Measurements from ENCODE around the gene UCK2. TPM values are rescaled to one million over a fixed set of nuclear protein-coding genes. Genes with fewer than 3 reads are reported as not detected.

The UCK2 gene
- total and polyA plus RNA-seq, 2 donors (not counting 3 experiments of a cell fraction or from before 2014, with no cell fraction given), result 62.3 to 74.7 TPM

- FAIRE-seq (no peak), DNase-seq (ENCODE audit: low read depth, low spot score) (no peak)
- no peaks in the 10 kb centered on the region for H3K9me3 ChIP-seq (replicated peaks; ENCODE audit: control insufficient read depth, insufficient read depth, low read length)
- peaks cover 0 to 6% of the 10 kb centered on the region in 2 experiments for H3K36me3 ChIP-seq (ENCODE audit: control insufficient read depth in 2 of 2, extremely low read depth in 1 of 2, insufficient read depth in 2 of 2, low read length in 2 of 2)
- ChIA-PET POLR2A (interaction anchor here (1.6 kb wide), 1 partner anchor 18 kb away, joined by 3 read pairs; no protein-coding TSS in a partner anchor), CTCF (interaction anchor here (2.1 to 2.9 kb wide), 2 partner anchors 8 to 19 kb away, joined by 6 to 13 read pairs; no protein-coding TSS in a partner anchor)
- no peaks in the 10 kb centered on the region for H4K20me1 ChIP-seq (replicated peaks; ENCODE audit: control insufficient read depth, extremely low read depth, insufficient read depth, low read length)
- H3K27ac ChIP-seq (ENCODE audit: insufficient read depth, low read depth, low read length), result peak overlapping the region; percentile 78
- no peaks in the 10 kb centered on the region for H3K9me1 ChIP-seq (replicated peaks; ENCODE audit: control insufficient read depth, extremely low read depth, insufficient read depth, low read length)
- dilution Hi-C loops (cut with MboI; ENCODE audit: extremely low pct_ligation_motif_present, low sequenced_read_pairs) (no loop called here), intact Hi-C loops (cut with micrococcal nuclease) (loop anchor here (2.0 kb wide), 2 partner anchors 18 to 134 kb away; partner anchors contain the start of gene TMCO1)
- H3K4me2 ChIP-seq (ENCODE audit: insufficient read depth, low read length), result no peak overlapping the region
- BruUV-seq (replicated peaks), result no TSS peak
- no peak overlapping the region for H3K4me3 ChIP-seq (replicated peaks in 1 of 3; ENCODE audit: insufficient read depth in 1 of 3, low read depth in 1 of 3, low read length in 3 of 3)
- H3K4me1 ChIP-seq (ENCODE audit: control insufficient read depth, extremely low read depth, insufficient read depth, low read length), result peaks cover 57% of the 10 kb centered on the region
- no peak overlapping the region for H2AFZ ChIP-seq (ENCODE audit: low read depth, low read length)
- H3K27me3 ChIP-seq (ENCODE audit: control insufficient read depth in 2 of 2, insufficient read depth in 2 of 2, low read length in 2 of 2), result no peaks in the 10 kb centered on the region
- H3K79me2 ChIP-seq (ENCODE audit: control insufficient read depth, insufficient read depth, low read length), result peaks cover 36% of the 10 kb centered on the region
- no peak for TF ChIP-seq GATA2 (IDR thresholded peaks at IDR 0.05; ENCODE audit: insufficient read depth, insufficient read length, low read depth, low read length)
- no peak for TF ChIP-seq CTCF (IDR thresholded peaks at IDR 0.05; ENCODE audit: extremely low read depth in 1 of 2, insufficient read depth in 1 of 2, low read depth in 1 of 2, low read length in 2 of 2)
- TF ChIP-seq POLR2AphosphoS5 (IDR thresholded peaks at IDR 0.05; ENCODE audit: insufficient read depth, low read depth, low read length), result no peak
- no peak for TF ChIP-seq MYC (IDR thresholded peaks at IDR 0.05; ENCODE audit: low read depth, low read length)
- TF ChIP-seq, protein P1, sequence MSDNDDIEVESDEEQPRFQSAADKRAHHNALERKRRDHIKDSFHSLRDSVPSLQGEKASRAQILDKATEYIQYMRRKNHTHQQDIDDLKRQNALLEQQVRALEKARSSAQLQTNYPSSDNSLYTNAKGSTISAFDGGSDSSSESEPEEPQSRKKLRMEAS (IDR thresholded peaks at IDR 0.05; ENCODE audit: insufficient read depth, insufficient read length), result no peak
- TF ChIP-seq FOS (IDR thresholded peaks at IDR 0.05; ENCODE audit: borderline replicate concordance, insufficient read depth, low read length), result no peak
- no peak for TF ChIP-seq JUN (IDR thresholded peaks at IDR 0.05; ENCODE audit: borderline replicate concordance, insufficient read depth, insufficient read length, low read depth)
- no peak for TF ChIP-seq POLR2A (IDR thresholded peaks at IDR 0.05; ENCODE audit: low read depth, low read length)
- TF ChIP-seq EZH2 (IDR thresholded peaks at IDR 0.05; ENCODE audit: borderline replicate concordance, low read depth, low read length, severe bottlenecking), result no peak
- no peak overlapping the region for H3K9ac ChIP-seq (replicated peaks; ENCODE audit: extremely low read depth, insufficient read depth, low read length)
These were observed 75.2 kb downstream of the UCK2 start for GRCh38 chr1:165902565-165902964.
